Neural progenitor cell (in vitro differentiated cells): ENCODE measurements around the gene ANKS1B. TPM values are rescaled to one million over a fixed set of nuclear protein-coding genes. Genes with fewer than 3 reads are reported as not detected.

Experiments
- DNase-seq: peaks from one replicate; pipeline ENCODE4 v3.0.0-alpha.2; 2016; ENCODE audit warnings: low spot score
- H2AFZ ChIP-seq: fragments of 200-600 bp; sonication (generic); replicated peaks from 2 replicates; pipeline ENCODE4 v1.6.1; 2016; ENCODE audit warnings: antibody characterized with exemption
- H3F3A ChIP-seq: fragments of 200-600 bp; sonication (generic); 2 replicates; pipeline ENCODE4 v1.6.1; 2016; ENCODE audit warnings: antibody characterized with exemption, low read depth
- H3K27ac ChIP-seq: fragments of 200-600 bp; sonication (generic); 2 replicates; pipeline ENCODE4 v1.5.1; 2016; ENCODE audit warnings: mild to moderate bottlenecking
- H3K27me3 ChIP-seq: fragments of 200-600 bp; sonication (generic); 2 replicates; pipeline ENCODE4 v1.6.1; 2016; ENCODE audit warnings: mild to moderate bottlenecking, moderate library complexity
- H3K36me3 ChIP-seq: fragments of 200-600 bp; sonication (generic); 2 replicates; pipeline ENCODE4 v1.5.1; 2016
- H3K4me1 ChIP-seq: fragments of 200-600 bp; sonication (generic); 2 replicates; pipeline ENCODE4 v1.6.1; 2016; ENCODE audit warnings: mixed run types
- H3K4me2 ChIP-seq: fragments of 200-600 bp; sonication (generic); 2 replicates; pipeline ENCODE4 v1.6.1; 2016
- H3K4me3 ChIP-seq: fragments of 200-600 bp; sonication (generic); 2 replicates; pipeline ENCODE4 v1.5.1; 2016
- H3K79me2 ChIP-seq: fragments of 200-600 bp; sonication (generic); 2 replicates; pipeline ENCODE4 v1.6.1; 2016; ENCODE audit warnings: low read depth
- H3K9ac ChIP-seq: fragments of 200-600 bp; sonication (generic); 2 replicates; pipeline ENCODE4 v1.6.1; 2016
- H3K9me3 ChIP-seq: fragments of 200-600 bp; sonication (generic); 2 replicates; pipeline ENCODE4 v1.5.1; 2016; ENCODE audit warnings: low read depth
- H4K20me1 ChIP-seq: fragments of 200-600 bp; sonication (generic); 2 replicates; pipeline ENCODE4 v1.6.1; 2016; ENCODE audit warnings: low read depth
- H3K27ac Mint-ChIP-seq: 3 replicates; pipeline ENCODE4 v1.8.0; 2021; ENCODE audit warnings: mixed read lengths
- H3K27me3 Mint-ChIP-seq: 2 replicates; pipeline ENCODE4 v1.8.0; 2022; ENCODE audit warnings: low read depth, mild to moderate bottlenecking, inconsistent platforms, moderate library complexity, mixed read lengths; ENCODE audit not compliant: insufficient read depth
- H3K36me3 Mint-ChIP-seq: 3 replicates; pipeline ENCODE4 v1.8.0; 2021; ENCODE audit warnings: mixed read lengths
- H3K4me1 Mint-ChIP-seq: 3 replicates; pipeline ENCODE4 v1.8.0; 2021; ENCODE audit warnings: mixed read lengths
- H3K4me3 Mint-ChIP-seq: 3 replicates; pipeline ENCODE4 v1.8.0; 2021; ENCODE audit warnings: mild to moderate bottlenecking, moderate library complexity, mixed read lengths
- H3K9me3 Mint-ChIP-seq: 3 replicates; pipeline ENCODE4 v1.8.0; 2020; ENCODE audit warnings: mixed read lengths
- EZH2 ChIP-seq: fragments of 200-600 bp; sonication (generic); IDR thresholded peaks from 2 replicates; pipeline ENCODE4 v1.6.1; 2017; ENCODE audit warnings: antibody characterized with exemption, mild to moderate bottlenecking, moderate library complexity
- EZH2phosphoT487 ChIP-seq: fragments of 200-600 bp; sonication (generic); IDR thresholded peaks from 2 replicates; pipeline ENCODE4 v1.6.1; 2017; ENCODE audit warnings: antibody characterized with exemption
- total RNA-seq: library from RNA; depleted of rRNA; stranded (reverse); fragments of >200 nt; gene quantifications from 2 replicates; pipeline ENCODE4 v1.2.3, GENCODE V29; 2015; ENCODE audit warnings: low replicate concordance
- TF ChIP-seq, protein P1 (sequence below): fragments of 200-600 bp; sonication (generic); IDR thresholded peaks from 2 replicates; pipeline ENCODE4 v1.5.1; 2017; ENCODE audit warnings: antibody characterized with exemption, mild to moderate bottlenecking

Gene ANKS1B
- total RNA-seq, 1 donor from 2014 or later: 7.9 TPM

DNA sequence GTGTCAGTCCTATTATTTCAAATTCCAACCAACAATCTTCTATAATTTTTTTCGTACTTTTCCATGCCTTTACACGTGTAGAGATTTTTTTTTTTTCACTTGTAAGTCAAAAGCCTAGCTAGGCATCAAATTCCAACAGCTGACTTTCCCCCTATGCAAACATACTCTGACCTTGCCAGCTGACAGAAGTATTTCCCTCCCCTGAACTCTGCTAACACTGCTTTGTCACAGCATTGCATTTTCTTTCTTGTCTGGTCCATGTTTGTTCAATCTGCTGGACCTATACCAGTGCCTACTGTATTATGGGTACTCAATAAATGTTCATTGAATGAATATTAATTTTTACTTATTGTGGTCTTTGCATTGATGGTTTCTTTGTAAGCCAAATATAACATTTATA lies 772.5 kb downstream of the ANKS1B start:
- Histone ChIP-seq H3K27ac (no peak overlapping the region), H3K9me3 (peaks cover 14% of the 10 kb centered on the region), H3K4me3 (no peak overlapping the region), H3K9ac (no peak overlapping the region), H3K36me3 (no peaks in the 10 kb centered on the region), H3K79me2 (no peaks in the 10 kb centered on the region), H3F3A (no peaks in the 10 kb centered on the region), H4K20me1 (no peaks in the 10 kb centered on the region), H2AFZ (no peak overlapping the region), H3K27me3 (no peaks in the 10 kb centered on the region), H3K4me1 (no peaks in the 10 kb centered on the region), H3K4me2 (no peak overlapping the region)
- H3K4me1 Mint-ChIP-seq: peaks cover 7% of the 10 kb centered on the region
- peaks cover 4% of the 10 kb centered on the region for H3K27me3 Mint-ChIP-seq
- no peaks in the 10 kb centered on the region for H3K36me3 Mint-ChIP-seq
- H3K27ac Mint-ChIP-seq: no peak overlapping the region
- peaks cover 46% of the 10 kb centered on the region for H3K9me3 Mint-ChIP-seq
- TF ChIP-seq, protein P1, sequence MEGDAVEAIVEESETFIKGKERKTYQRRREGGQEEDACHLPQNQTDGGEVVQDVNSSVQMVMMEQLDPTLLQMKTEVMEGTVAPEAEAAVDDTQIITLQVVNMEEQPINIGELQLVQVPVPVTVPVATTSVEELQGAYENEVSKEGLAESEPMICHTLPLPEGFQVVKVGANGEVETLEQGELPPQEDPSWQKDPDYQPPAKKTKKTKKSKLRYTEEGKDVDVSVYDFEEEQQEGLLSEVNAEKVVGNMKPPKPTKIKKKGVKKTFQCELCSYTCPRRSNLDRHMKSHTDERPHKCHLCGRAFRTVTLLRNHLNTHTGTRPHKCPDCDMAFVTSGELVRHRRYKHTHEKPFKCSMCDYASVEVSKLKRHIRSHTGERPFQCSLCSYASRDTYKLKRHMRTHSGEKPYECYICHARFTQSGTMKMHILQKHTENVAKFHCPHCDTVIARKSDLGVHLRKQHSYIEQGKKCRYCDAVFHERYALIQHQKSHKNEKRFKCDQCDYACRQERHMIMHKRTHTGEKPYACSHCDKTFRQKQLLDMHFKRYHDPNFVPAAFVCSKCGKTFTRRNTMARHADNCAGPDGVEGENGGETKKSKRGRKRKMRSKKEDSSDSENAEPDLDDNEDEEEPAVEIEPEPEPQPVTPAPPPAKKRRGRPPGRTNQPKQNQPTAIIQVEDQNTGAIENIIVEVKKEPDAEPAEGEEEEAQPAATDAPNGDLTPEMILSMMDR: no peak
- TF ChIP-seq EZH2: no peak
- no peak for TF ChIP-seq EZH2phosphoT487
- H3K4me3 Mint-ChIP-seq: no peak overlapping the region
- DNase-seq: no peak

DNA sequence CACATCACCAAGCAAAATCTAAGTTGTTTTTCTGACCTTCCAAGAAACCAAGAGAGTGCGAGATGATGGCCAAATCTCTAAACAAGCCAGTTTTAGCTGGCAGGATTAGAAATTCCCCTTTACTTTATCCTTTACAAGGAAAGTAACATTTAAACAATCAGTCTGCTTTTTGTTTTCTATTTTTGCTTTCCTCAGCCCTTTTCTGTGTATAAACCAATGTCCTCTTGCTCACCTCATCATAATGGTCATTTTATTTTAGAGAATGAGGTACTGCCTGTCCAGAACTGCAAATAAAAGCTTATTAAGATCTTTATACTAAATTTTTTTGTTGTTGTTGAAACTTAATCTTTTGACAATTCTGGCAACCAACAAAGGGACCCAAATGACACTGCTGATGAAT lies 779.6 kb downstream of the ANKS1B start:
- no peak overlapping the region for H3K27ac ChIP-seq
- H3K27ac Mint-ChIP-seq: no peak overlapping the region
- peaks cover 12% of the 10 kb centered on the region for H3K9me3 Mint-ChIP-seq
- no peak overlapping the region for H2AFZ ChIP-seq
- H3K4me3 Mint-ChIP-seq: no peak overlapping the region
- H3K36me3 ChIP-seq: no peaks in the 10 kb centered on the region
- no peaks in the 10 kb centered on the region for H4K20me1 ChIP-seq
- no peak overlapping the region for H3K9ac ChIP-seq
- H3F3A ChIP-seq: no peaks in the 10 kb centered on the region
- H3K79me2 ChIP-seq: no peaks in the 10 kb centered on the region
- no peak for DNase-seq
- peaks cover 8% of the 10 kb centered on the region for H3K9me3 ChIP-seq
- no peaks in the 10 kb centered on the region for H3K36me3 Mint-ChIP-seq
- H3K4me1 ChIP-seq: no peaks in the 10 kb centered on the region
- no peaks in the 10 kb centered on the region for H3K27me3 ChIP-seq
- TF ChIP-seq EZH2phosphoT487 (no peak), EZH2 (no peak)
- TF ChIP-seq, protein P1: no peak
- H3K4me1 Mint-ChIP-seq: peaks cover 5% of the 10 kb centered on the region
- no peaks in the 10 kb centered on the region for H3K27me3 Mint-ChIP-seq
- no peak overlapping the region for H3K4me2 ChIP-seq
- H3K4me3 ChIP-seq: no peak overlapping the region

GRCh38 chr12:99201906-99202645 lies 782.7 kb downstream of the ANKS1B start:
- no peaks in the 10 kb centered on the region for H3K36me3 Mint-ChIP-seq
- Histone ChIP-seq H3K27me3 (no peaks in the 10 kb centered on the region), H3K4me2 (no peak overlapping the region), H3K36me3 (no peaks in the 10 kb centered on the region), H3K4me1 (no peaks in the 10 kb centered on the region), H3K4me3 (no peak overlapping the region), H3K79me2 (no peaks in the 10 kb centered on the region), H3K27ac (no peak overlapping the region), H3K9ac (no peak overlapping the region), H3K9me3 (no peaks in the 10 kb centered on the region), H2AFZ (no peak overlapping the region), H3F3A (no peaks in the 10 kb centered on the region), H4K20me1 (no peaks in the 10 kb centered on the region)
- peaks cover 5% of the 10 kb centered on the region for H3K4me1 Mint-ChIP-seq
- H3K27ac Mint-ChIP-seq: no peak overlapping the region
- H3K9me3 Mint-ChIP-seq: peaks cover 2% of the 10 kb centered on the region
- H3K27me3 Mint-ChIP-seq: peaks cover 2% of the 10 kb centered on the region
- H3K4me3 Mint-ChIP-seq: no peak overlapping the region
- no peak for DNase-seq
- TF ChIP-seq EZH2phosphoT487 (no peak), EZH2 (no peak)
- TF ChIP-seq, protein P1: no peak
